MM.1S (cell line): Measurements from ENCODE around the gene PLXNA4.

Experiments used
- CTCF ChIP-seq: fragments of 300-600 bp; sonication (generic); IDR thresholded peaks from 2 replicates; pipeline ENCODE4 v1.5.1; 2016; ENCODE audit warnings: antibody characterized with exemption, low read length, mixed read lengths
- EZH2 ChIP-seq: fragments of 300-600 bp; sonication (generic); optimal IDR thresholded peaks from 2 replicates; pipeline ENCODE3; 2017; ENCODE audit warnings: low read depth, mild to moderate bottlenecking, antibody characterized with exemption, low read length, mixed read lengths
- EZH2phosphoT487 ChIP-seq: fragments of 300-600 bp; sonication (generic); IDR thresholded peaks from 2 replicates; pipeline ENCODE4 v1.6.1; 2018; ENCODE audit warnings: antibody characterized with exemption, low read length

- TF ChIP-seq CTCF (no peak), EZH2 (no peak), EZH2phosphoT487 (no peak)
These were observed 231.2 kb downstream of the PLXNA4 start for GRCh38 chr7:132345030-132345429.
